GM12801 (cell line): ENCODE measurements around the gene CYP1A2.

Experiments used
- CTCF ChIP-seq: IDR thresholded peaks from one replicate; pipeline ENCODE4 v1.5.1; 2011; ENCODE audit warnings: control low read depth; ENCODE audit not compliant: insufficient read length; ENCODE audit errors: extremely low read depth

The CYP1A2 gene

GRCh38 chr15:74767167-74768098, 18.8 kb downstream of the CYP1A2 start:
- no peak for TF ChIP-seq CTCF

GRCh38 chr15:74768099-74768770, 19.6 kb downstream of the CYP1A2 start:
- no peak for TF ChIP-seq CTCF

- TF ChIP-seq CTCF = no peak
Measured at GRCh38 chr15:74768771-74769342, 20.2 kb downstream of the CYP1A2 start.

- no peak for TF ChIP-seq CTCF
Measured at GRCh38 chr15:74769463-74770025, 20.9 kb downstream of the CYP1A2 start.

- TF ChIP-seq CTCF = no peak
Measured at GRCh38 chr15:74770211-74770903, 21.7 kb downstream of the CYP1A2 start.

GRCh38 chr15:74773329-74773728, 24.7 kb downstream of the CYP1A2 start:
- TF ChIP-seq CTCF = no peak

- TF ChIP-seq CTCF = no peak
Measured at GRCh38 chr15:74773731-74774252, 25.1 kb downstream of the CYP1A2 start.
